Peyer's patch (tissue), 4 donors: ENCODE results near the gene MAML3. TPM values are rescaled to one million over a fixed set of nuclear protein-coding genes. Genes with fewer than 3 reads are reported as not detected.

Source experiments
- DNase-seq, 3 donors: peaks; one replicate each; pipeline ENCODE4 v3.0.0-alpha.2; 2017 to 2019
- H3K27ac ChIP-seq, 4 donors: fragments of 200-600 bp; sonication (generic); one replicate each; pipeline ENCODE4 v1.5.1; 2016 to 2019
- H3K27me3 ChIP-seq, 2 donors: fragments of 200-600 bp; sonication (generic); one replicate each; pipeline ENCODE4 v1.5.1; 2019
- H3K36me3 ChIP-seq, 3 donors: fragments of 200-600 bp; sonication (generic); one replicate each; pipeline ENCODE4 v1.5.1; 2016 to 2019
- H3K4me1 ChIP-seq, 4 donors: fragments of 200-600 bp; sonication (generic); one replicate each; pipeline ENCODE4 v1.5.1; 2016 to 2019
- H3K4me3 ChIP-seq, 4 donors: fragments of 200-600 bp; sonication (generic); 1 replicate in 3 of 4; 2 replicates in 1 of 4; pipeline ENCODE4 v1.5.1; 2016 to 2019; ENCODE audit warnings: mild to moderate bottlenecking in 1 of 4
- H3K9me3 ChIP-seq, 4 donors: fragments of 200-600 bp; sonication (generic); one replicate each; pipeline ENCODE4 v1.5.1; 2016 to 2019; ENCODE audit warnings: mild to moderate bottlenecking in 1 of 4
- POLR2A ChIP-seq, 2 donors: fragments of 450-650 bp; IDR thresholded peaks; one replicate each; pipeline ENCODE4 v1.5.1; 2017; ENCODE audit warnings: antibody characterized with exemption in 2 of 2, mild to moderate bottlenecking in 2 of 2, moderate library complexity in 2 of 2
- total RNA-seq, 4 donors: library from RNA; depleted of rRNA; stranded (reverse); fragments of >200 nt; gene quantifications; one replicate each; pipeline ENCODE4 v1.1.0, GENCODE V29; 2016
- TF ChIP-seq, protein P1 (sequence below), 6 experiments: fragments of 450-650 bp in 4 of 6; fragments of 200-600 bp in 2 of 6; sonication (generic) in 1 of 6; IDR thresholded peaks; one replicate each; pipeline ENCODE4 v1.5.1; 2017 to 2019; ENCODE audit warnings: antibody characterized with exemption in 6 of 6, mild to moderate bottlenecking in 3 of 6, moderate library complexity in 1 of 6

Gene MAML3
- total RNA-seq, 4 donors from 2014 or later, result 6.5 to 44.6 (median 22.1) TPM

DNA sequence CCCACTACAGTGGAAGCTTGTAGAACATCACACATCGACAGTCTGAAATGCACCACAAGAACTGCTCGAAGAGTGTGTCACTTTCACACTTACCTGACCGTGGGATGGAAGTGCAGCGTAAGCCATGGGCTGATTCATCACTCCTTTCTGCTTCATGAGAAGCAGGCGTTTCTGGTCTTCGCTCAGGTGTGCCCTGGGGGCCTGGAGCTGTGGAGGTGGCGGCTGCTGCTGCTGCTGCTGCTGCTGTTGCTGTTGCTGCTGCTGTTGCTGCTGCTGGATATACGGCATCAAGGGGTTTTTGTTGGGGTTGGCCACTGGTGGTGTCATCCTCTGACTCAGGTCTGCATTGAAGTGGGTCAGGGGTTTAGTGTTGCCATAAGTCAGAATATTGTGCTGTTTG, 264.7 kb downstream of the MAML3 start:
- Histone ChIP-seq H3K4me1 (peaks cover 0 to 9% (median 0%) of the 10 kb centered on the region in 4 donors), H3K9me3 (no peaks in the 10 kb centered on the region), H3K4me3 (no peak overlapping the region), H3K27me3 (no peaks in the 10 kb centered on the region), H3K36me3 (no peaks in the 10 kb centered on the region), H3K27ac (no peak overlapping the region)
- DNase-seq, result no peak
- TF ChIP-seq POLR2A (IDR thresholded peaks at IDR 0.05), result no peak
- TF ChIP-seq, protein P1, sequence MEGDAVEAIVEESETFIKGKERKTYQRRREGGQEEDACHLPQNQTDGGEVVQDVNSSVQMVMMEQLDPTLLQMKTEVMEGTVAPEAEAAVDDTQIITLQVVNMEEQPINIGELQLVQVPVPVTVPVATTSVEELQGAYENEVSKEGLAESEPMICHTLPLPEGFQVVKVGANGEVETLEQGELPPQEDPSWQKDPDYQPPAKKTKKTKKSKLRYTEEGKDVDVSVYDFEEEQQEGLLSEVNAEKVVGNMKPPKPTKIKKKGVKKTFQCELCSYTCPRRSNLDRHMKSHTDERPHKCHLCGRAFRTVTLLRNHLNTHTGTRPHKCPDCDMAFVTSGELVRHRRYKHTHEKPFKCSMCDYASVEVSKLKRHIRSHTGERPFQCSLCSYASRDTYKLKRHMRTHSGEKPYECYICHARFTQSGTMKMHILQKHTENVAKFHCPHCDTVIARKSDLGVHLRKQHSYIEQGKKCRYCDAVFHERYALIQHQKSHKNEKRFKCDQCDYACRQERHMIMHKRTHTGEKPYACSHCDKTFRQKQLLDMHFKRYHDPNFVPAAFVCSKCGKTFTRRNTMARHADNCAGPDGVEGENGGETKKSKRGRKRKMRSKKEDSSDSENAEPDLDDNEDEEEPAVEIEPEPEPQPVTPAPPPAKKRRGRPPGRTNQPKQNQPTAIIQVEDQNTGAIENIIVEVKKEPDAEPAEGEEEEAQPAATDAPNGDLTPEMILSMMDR (IDR thresholded peaks at IDR 0.05), result no peak

DNA sequence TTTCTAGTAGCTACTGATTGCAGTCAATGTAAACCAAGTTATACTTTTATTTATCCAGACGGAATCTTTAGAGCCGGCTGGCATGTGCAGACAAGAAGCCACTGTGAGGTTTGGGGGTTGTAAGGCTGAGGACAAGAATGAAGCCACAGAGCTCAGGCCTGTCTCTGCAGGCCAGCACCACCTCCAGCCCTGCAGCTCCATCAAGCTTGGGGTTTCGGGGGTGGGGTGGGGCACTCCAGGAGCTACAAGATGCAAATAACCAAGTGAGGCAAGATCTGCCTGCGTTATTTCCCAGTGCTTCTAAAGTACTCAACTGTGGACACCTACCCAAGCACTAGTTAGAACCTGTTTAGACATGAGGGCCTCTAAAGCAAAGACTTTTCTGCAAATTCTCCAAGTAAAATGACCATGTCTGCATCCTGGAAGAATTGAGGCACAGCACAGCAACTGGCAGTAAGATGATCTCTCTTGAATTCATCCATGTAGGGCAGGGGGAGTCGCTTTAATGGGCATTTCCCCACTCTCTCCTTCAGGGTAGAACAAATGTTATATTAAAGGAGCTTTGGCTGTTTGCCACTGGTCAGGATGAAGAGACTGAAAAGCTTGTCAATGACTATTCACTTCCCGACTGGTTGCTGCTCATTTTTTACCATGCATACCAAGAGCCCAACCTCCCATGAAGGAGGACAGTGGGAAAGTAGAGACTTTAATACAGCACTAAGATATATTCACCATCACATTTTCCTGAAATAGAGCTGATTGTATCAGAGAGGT, 265.8 kb downstream of the MAML3 start:
- H3K27ac ChIP-seq, result no peak overlapping the region
- no peaks in the 10 kb centered on the region for H3K27me3 ChIP-seq
- no peaks in the 10 kb centered on the region for H3K9me3 ChIP-seq
- peaks cover 0 to 9% (median 0%) of the 10 kb centered on the region in 4 donors for H3K4me1 ChIP-seq
- TF ChIP-seq POLR2A (IDR thresholded peaks at IDR 0.05), result no peak
- TF ChIP-seq, protein P1 (IDR thresholded peaks at IDR 0.05), result no peak
- DNase-seq, result no peak
- no peak overlapping the region for H3K4me3 ChIP-seq
- no peaks in the 10 kb centered on the region for H3K36me3 ChIP-seq

DNA sequence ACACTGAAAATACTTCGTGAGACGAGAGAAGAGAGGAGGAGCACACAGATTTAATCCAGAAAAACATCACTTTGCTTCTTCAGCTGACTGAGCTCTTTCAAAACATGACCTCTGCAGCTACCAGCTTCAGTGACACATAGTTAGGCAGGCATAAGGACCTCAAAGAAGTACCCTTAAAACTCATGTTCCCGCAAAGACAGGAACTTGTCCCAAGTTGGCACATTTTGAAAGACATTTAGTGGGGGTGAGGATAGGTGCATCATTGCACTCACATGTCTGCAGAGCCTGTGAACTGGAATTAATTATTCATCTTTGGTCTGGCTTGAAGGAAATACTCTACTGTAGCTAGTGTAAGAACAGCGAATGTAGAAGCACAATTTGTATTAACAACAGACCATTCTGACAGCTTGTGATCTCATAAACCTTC, 266.6 kb downstream of the MAML3 start:
- peak overlapping the region in 2 of 4 donors; percentile 13 to 32 for H3K4me3 ChIP-seq
- TF ChIP-seq POLR2A (IDR thresholded peaks at IDR 0.05), result no peak
- TF ChIP-seq, protein P1 (IDR thresholded peaks at IDR 0.05), result no peak
- no peaks in the 10 kb centered on the region for H3K27me3 ChIP-seq
- no peak overlapping the region for H3K27ac ChIP-seq
- H3K9me3 ChIP-seq, result no peaks in the 10 kb centered on the region
- H3K36me3 ChIP-seq, result no peaks in the 10 kb centered on the region
- peaks cover 0 to 9% (median 0%) of the 10 kb centered on the region in 4 donors for H3K4me1 ChIP-seq
- DNase-seq, result no peak

DNA sequence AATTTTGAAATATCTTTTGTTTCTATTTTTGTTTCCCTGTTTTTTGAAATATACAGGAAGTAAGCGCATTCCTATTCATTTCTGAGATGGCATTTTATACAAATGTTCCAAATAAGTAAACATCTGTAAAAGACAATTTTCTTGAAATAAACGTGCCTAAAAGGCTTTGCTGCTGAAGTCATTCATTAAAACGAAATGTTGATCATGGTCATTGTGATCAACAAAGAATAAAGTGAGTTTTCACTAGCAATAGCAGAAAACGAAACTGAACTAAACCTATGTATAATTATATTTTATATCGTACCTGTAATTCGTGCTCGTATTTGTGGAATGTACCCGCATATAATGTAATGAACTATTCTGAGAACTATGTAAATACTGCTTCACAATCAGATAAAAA, 267.2 kb downstream of the MAML3 start:
- H3K9me3 ChIP-seq, result no peaks in the 10 kb centered on the region

DNA sequence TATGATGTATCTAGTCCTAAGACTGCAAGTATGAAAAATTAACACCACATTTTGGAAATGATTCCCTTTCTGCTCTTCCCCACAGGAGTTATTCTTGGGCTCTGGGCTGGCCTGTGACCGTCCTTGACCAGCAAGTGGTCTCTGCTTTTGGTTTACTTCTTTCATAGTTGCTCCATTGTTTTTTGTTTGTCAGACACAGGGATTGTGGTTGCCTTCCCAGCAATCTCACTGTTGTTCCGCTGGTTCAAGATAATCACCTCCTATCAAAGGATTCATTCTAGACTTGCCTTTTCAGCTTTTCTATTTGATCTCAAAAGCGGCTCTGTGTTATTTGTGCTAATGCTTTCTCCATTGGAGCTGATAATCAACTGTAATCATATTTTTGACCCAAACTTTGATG, 269.5 kb downstream of the MAML3 start:
- H3K9me3 ChIP-seq, result no peaks in the 10 kb centered on the region
- no peak overlapping the region for H3K27ac ChIP-seq
- no peaks in the 10 kb centered on the region for H3K27me3 ChIP-seq
- no peak overlapping the region for H3K4me3 ChIP-seq
- H3K4me1 ChIP-seq, result peaks cover 0 to 9% (median 0%) of the 10 kb centered on the region in 4 donors
- TF ChIP-seq, protein P1 (IDR thresholded peaks at IDR 0.05), result no peak
- no peak for TF ChIP-seq POLR2A (IDR thresholded peaks at IDR 0.05)
- H3K36me3 ChIP-seq, result no peaks in the 10 kb centered on the region
- no peak for DNase-seq

More for the DNA sequence above, 267.2 kb downstream of the MAML3 start:
- peak overlapping the region in 2 of 4 donors; percentile 13 to 32 for H3K4me3 ChIP-seq
- H3K36me3 ChIP-seq, result no peaks in the 10 kb centered on the region
- H3K4me1 ChIP-seq, result peaks cover 0 to 9% (median 0%) of the 10 kb centered on the region in 4 donors
- DNase-seq, result no peak
- H3K27me3 ChIP-seq, result no peaks in the 10 kb centered on the region
- H3K27ac ChIP-seq, result no peak overlapping the region
- TF ChIP-seq POLR2A (IDR thresholded peaks at IDR 0.05), result no peak
- TF ChIP-seq, protein P1 (IDR thresholded peaks at IDR 0.05), result no peak
